WTC11 (cell line): ENCODE measurements around the gene ATP2B2. TPM values are rescaled to one million over a fixed set of nuclear protein-coding genes. Genes with fewer than 3 reads are reported as not detected.
A peak's percentile ranks its signal among the peaks of the same experiment; 100 is the strongest.

ENCODE experiments used
- ATAC-seq: fragments of 200-7000 bp; cut with Tn5 transposase; 2 replicates; pipeline ENCODE4 v1.10.0; 2021; ENCODE audit warnings: mild to moderate bottlenecking, moderate library complexity
- Bru-seq: library from RNA; stranded (reverse); fragments of 400-500 nt; gene quantifications from one replicate; lab custom pipeline; 2021; lab: Mats Ljungman, UMichigan
- CTCF ChIA-PET: fragments of 300-600 bp; sonication (Branson Sonifier 250); formaldehyde crosslinking; loops from one replicate; lab custom pipeline; 2021; ENCODE audit warnings: antibody characterized with exemption; lab: Charles Lee
- POLR2A ChIA-PET: fragments of 350-600 bp; sonication (Branson Sonifier 250); formaldehyde crosslinking; loops from one replicate; lab custom pipeline; 2021; ENCODE audit warnings: antibody characterized with exemption; lab: Charles Lee
- DNase-seq: peaks from one replicate; pipeline ENCODE4 v3.0.0; 2021; ENCODE audit warnings: low spot score
- H3K27ac Mint-ChIP-seq: 2 replicates; pipeline ENCODE4 v1.8.0; 2021; ENCODE audit warnings: mixed read lengths
- H3K27me3 Mint-ChIP-seq: 2 replicates; pipeline ENCODE4 v1.8.0; 2021; ENCODE audit warnings: low read depth, mild to moderate bottlenecking, moderate library complexity, mixed read lengths
- H3K36me3 Mint-ChIP-seq: 2 replicates; pipeline ENCODE4 v1.8.0; 2021; ENCODE audit warnings: mixed read lengths
- H3K4me1 Mint-ChIP-seq: 2 replicates; pipeline ENCODE4 v1.8.0; 2022; ENCODE audit warnings: mixed read lengths
- H3K4me3 Mint-ChIP-seq: 2 replicates; pipeline ENCODE4 v1.8.0; 2021; ENCODE audit warnings: mild to moderate bottlenecking, moderate library complexity, mixed read lengths
- H3K9me3 Mint-ChIP-seq: 2 replicates; pipeline ENCODE4 v1.8.0; 2021; ENCODE audit warnings: mixed read lengths
- AR ChIP-seq: fragments of 250-450 bp; sonication (Bioruptor Pico); IDR thresholded peaks from 2 replicates; pipeline ENCODE4 v1.9.0; 2021; ENCODE audit warnings: mild to moderate bottlenecking
- ARID4B ChIP-seq: sonication (generic); formaldehyde crosslinking; IDR thresholded peaks from 2 replicates; pipeline ENCODE4 v1.8.0; 2023; ENCODE audit warnings: missing genetic modification reagents, mild to moderate bottlenecking, borderline replicate concordance
- ATF6 ChIP-seq: sonication (generic); formaldehyde crosslinking; IDR thresholded peaks from 2 replicates; pipeline ENCODE4 v1.8.1; 2023; ENCODE audit warnings: mild to moderate bottlenecking, missing genetic modification reagents
- FOXP1 ChIP-seq: sonication (generic); formaldehyde crosslinking; IDR thresholded peaks from 2 replicates; pipeline ENCODE4 v1.8.0; 2022; ENCODE audit warnings: missing genetic modification reagents, mild to moderate bottlenecking, moderate library complexity, borderline replicate concordance
- GRHL2 ChIP-seq: fragments of 250-450 bp; sonication (Bioruptor Pico); IDR thresholded peaks from 2 replicates; pipeline ENCODE4 v1.8.0; 2022; ENCODE audit warnings: mild to moderate bottlenecking, moderate library complexity; ENCODE audit not compliant: insufficient replicate concordance, severe bottlenecking
- JUN ChIP-seq: sonication (generic); formaldehyde crosslinking; IDR thresholded peaks from 2 replicates; pipeline ENCODE4 v1.8.0; 2023; ENCODE audit warnings: mild to moderate bottlenecking, missing genetic modification reagents
- NFATC4 ChIP-seq: fragments of 250-450 bp; sonication (Bioruptor Pico); IDR thresholded peaks from 2 replicates; pipeline ENCODE4 v1.9.0; 2021; ENCODE audit warnings: mild to moderate bottlenecking
- NFE2L1 ChIP-seq: sonication (generic); formaldehyde crosslinking; IDR thresholded peaks from 2 replicates; pipeline ENCODE4 v1.8.1; 2023; ENCODE audit warnings: missing genetic modification reagents
- NR1H2 ChIP-seq: sonication (generic); formaldehyde crosslinking; IDR thresholded peaks from 2 replicates; pipeline ENCODE4 v1.9.0; 2021; ENCODE audit warnings: mild to moderate bottlenecking, moderate library complexity, missing genetic modification reagents
- NR3C1 ChIP-seq: sonication (generic); formaldehyde crosslinking; conservative IDR thresholded peaks from 2 replicates; pipeline ENCODE4 v1.8.1; 2023; ENCODE audit warnings: low read depth, mild to moderate bottlenecking, missing genetic modification reagents
- PRDM15 ChIP-seq: sonication (generic); formaldehyde crosslinking; IDR thresholded peaks from 2 replicates; pipeline ENCODE4 v1.8.0; 2022; ENCODE audit warnings: missing genetic modification reagents
- RELA ChIP-seq: sonication (generic); formaldehyde crosslinking; IDR thresholded peaks from 2 replicates; pipeline ENCODE4 v1.8.1; 2022; ENCODE audit warnings: missing genetic modification reagents, mild to moderate bottlenecking, borderline replicate concordance
- ZNF281 ChIP-seq: sonication (generic); formaldehyde crosslinking; IDR thresholded peaks from 2 replicates; pipeline ENCODE4 v1.8.0; 2023; ENCODE audit warnings: mild to moderate bottlenecking, missing genetic modification reagents
- ZNF317 ChIP-seq: sonication (generic); formaldehyde crosslinking; IDR thresholded peaks from 2 replicates; pipeline ENCODE4 v1.8.1; 2023; ENCODE audit warnings: low read depth, mild to moderate bottlenecking, moderate library complexity, missing genetic modification reagents, borderline replicate concordance
- ZNF512 ChIP-seq: sonication (generic); formaldehyde crosslinking; IDR thresholded peaks from 2 replicates; pipeline ENCODE4 v1.8.1; 2022; ENCODE audit warnings: missing genetic modification reagents, borderline replicate concordance
- long read RNA-seq, 3 experiments: library from RNA in 1 of 3; library from capped mRNA in 1 of 3; library from polyadenylated mRNA in 1 of 3; unstranded in 2 of 3; stranded (forward) in 1 of 3; transcript quantifications; one replicate each; pipeline ENCODE4 v2.0.0, GENCODE V29; 2021
- total RNA-seq: library from RNA; stranded (reverse); gene quantifications from 3 replicates; pipeline ENCODE4 v1.2.3, GENCODE V29; 2021

The ATP2B2 gene
- total RNA-seq (0.48 to 0.62 TPM (median 0.57 TPM) in 3 replicates), Bru-seq, nascent RNA (percentile 12 among the genes with signal in this experiment)
- long read RNA-seq, experiment 1, full-length matches to known transcripts: 2 of 4 reads
- long read RNA-seq, experiment 1, partial matches to known transcripts: 2 of 4 reads
- long read RNA-seq, experiment 1, other reads (novel, unspliced or antisense): 0 of 4 reads
- long read RNA-seq, experiment 2: 0 reads
- long read RNA-seq, experiment 3: 0 reads

- DNase-seq (peak; percentile 56), ATAC-seq (peak; percentile 76)
- Mint-ChIP-seq H3K27me3 (peaks cover 7% of the 10 kb centered on the region), H3K4me3 (peak within 1 kb of the TSS; percentile 61), H3K9me3 (no peaks in the 10 kb centered on the region), H3K27ac (no peak within 1 kb of the TSS), H3K36me3 (no peaks in the 10 kb centered on the region), H3K4me1 (peaks cover 4% of the 10 kb centered on the region)
- POLR2A ChIA-PET: no interaction called here
- CTCF ChIA-PET: interaction anchor here (0.6 to 1.3 kb wide), 6 partner anchors 9 to 464 kb away, joined by 3 to 5 read pairs (median 4); no protein-coding TSS in a partner anchor
- TF ChIP-seq ZNF317 (CRISPR knock-in tag): no peak
- no peak for TF ChIP-seq RELA (CRISPR knock-in tag)
- no peak for TF ChIP-seq NFATC4 (CRISPR knock-in tag)
- no peak for TF ChIP-seq ZNF281
- no peak for TF ChIP-seq NFE2L1 (CRISPR knock-in tag)
- TF ChIP-seq AR (CRISPR knock-in tag): no peak
- no peak for TF ChIP-seq NR1H2 (CRISPR knock-in tag)
- no peak for TF ChIP-seq JUN (CRISPR knock-in tag)
- TF ChIP-seq ARID4B (CRISPR knock-in tag): no peak
- TF ChIP-seq FOXP1: no peak
- TF ChIP-seq GRHL2 (CRISPR knock-in tag): no peak
- TF ChIP-seq ATF6 (CRISPR knock-in tag): no peak
- TF ChIP-seq PRDM15 (CRISPR knock-in tag): no peak
- TF ChIP-seq ZNF512: no peak
- no peak for TF ChIP-seq NR3C1 (CRISPR knock-in tag)
Measured at GRCh38 chr3:10505050-10505790, at the start of gene ATP2B2. ATP2B2 (minus strand) TSS chr3:10505586; CDS start chr3:10449543, 56,043 bp downstream.
